Effector CD8-positive, alpha-beta T cell (primary cell): ENCODE data around the gene DUSP8.

Source experiments
- DNase-seq: peaks from one replicate; lab custom pipeline; 2025; lab: John Stamatoyannopoulos, UW

DUSP8 gene

DNA sequence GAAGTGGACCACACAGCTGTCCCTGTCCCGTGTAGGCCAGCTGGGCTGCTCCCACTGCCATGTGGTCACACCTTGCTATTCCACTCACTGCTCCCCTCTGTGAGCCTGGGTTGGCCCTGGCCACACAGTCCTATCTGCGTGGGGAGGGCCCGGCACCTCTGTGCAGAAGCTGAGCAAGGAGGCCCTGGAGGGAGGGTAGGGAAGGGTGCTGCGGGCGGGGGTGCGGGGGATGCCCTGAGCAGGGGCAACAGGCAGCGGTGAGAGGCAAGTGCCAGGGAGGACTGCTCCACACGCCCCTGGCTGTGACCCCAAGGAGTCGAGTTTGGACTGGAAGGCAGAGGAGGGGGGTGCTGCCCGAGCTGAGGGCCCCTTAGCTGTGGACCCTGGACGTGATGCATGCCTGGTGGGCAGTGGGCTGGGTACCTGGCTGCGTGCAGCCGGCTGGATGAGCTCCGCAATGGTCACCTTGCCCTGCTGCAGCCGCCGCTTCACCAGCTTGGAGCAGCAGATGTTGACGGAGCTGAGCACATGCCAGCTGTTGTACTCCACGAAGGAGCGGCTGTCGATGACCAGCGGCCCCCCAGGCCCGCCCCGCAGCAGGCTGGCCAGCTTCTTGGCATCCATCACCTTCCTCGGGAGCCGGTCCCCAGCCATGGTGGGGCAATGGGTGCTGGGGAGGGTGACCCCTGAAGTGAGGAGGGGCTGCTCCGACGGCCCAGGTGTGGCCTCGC, 6.7 kb downstream of the DUSP8 start:
- no peak for DNase-seq

DNA sequence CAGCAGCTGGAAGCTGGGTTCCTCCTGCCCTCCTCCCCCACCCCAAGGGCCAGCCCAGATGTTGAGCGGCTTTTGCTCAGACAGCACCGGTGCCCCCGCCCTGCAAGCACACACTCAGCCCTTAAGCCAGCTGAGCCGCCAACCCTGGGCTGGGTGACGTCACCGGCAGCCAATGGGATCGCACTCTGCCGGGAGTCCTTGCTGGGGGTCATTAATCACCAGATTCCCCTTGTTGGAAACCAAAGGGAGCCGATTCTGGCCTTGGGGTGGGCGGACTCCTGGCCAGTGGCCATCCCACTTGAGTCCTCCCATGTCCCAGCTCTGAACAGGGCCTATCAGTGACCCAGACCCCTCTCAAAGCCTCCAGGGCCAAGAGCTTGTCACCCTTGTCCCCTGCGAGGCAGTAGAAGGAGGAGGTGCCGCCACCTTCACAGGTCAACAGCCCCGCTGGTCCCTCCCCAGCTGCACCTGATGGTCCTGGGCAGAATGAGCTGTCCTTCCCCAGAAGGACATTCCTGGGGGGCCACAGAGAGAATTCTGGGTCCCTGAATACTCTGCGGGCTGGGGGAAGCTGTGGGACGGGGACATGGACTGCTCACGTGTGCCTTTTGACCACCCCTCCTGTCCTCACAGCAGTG, 7.4 kb downstream of the DUSP8 start:
- DNase-seq: no peak

- no peak for DNase-seq
These were observed 8.2 kb downstream of the DUSP8 start for GRCh38 chr11:1563697-1564534.

DNA sequence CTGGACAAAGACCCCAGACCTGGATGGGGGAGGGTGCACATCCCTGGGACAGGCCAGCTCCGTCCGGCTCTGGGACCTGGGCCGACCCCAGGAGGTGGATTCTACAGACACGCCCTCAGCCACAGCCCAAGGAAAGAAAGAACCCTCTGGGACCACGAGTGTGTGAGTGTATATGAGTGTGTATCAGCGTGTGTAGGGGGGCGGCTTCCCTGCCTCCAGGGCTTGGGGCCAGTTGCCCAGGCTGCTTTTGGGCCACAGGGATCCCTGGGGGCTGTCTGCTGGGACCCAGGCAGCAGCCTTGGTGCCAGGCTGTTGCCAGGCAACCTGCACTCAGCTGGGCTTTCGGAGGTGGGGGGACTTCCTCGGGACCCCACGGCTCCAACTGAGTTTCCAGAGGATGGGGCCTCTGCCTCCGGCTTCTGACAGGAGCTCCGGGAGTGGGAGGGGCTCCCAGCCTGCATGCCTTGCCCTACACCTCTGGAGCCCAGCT, 8.9 kb downstream of the DUSP8 start:
- DNase-seq: no peak

DNA sequence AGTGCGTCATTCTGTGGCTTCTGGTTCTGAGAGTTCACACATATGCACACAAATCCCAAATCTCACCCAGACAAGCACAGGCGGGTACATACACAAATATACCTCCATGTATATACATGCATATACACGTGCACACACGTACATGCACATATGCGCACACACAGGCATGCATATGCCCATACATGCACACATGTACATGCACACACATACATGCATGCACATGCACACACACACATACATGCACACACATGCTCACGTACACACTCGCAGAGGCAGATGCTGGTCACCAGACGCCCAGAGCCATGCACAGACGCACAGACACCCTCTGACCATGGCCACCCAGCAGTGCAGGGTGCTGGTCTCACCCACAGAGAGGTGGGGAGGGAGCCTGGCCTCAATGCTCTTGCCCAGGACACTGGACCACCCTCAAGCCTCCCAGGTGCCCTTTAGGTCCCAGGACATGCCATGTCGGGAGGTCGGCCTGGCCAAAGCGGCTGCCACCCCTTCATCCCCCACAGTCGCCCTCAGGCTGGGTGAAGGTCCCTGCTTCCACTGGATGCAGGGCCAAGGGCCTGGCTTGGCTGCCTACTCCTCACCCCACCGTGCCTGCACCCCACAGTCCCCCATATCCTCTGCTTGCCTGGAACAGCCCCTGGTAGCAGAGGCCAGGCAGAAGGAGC, 9.5 kb downstream of the DUSP8 start:
- DNase-seq: no peak

DNA sequence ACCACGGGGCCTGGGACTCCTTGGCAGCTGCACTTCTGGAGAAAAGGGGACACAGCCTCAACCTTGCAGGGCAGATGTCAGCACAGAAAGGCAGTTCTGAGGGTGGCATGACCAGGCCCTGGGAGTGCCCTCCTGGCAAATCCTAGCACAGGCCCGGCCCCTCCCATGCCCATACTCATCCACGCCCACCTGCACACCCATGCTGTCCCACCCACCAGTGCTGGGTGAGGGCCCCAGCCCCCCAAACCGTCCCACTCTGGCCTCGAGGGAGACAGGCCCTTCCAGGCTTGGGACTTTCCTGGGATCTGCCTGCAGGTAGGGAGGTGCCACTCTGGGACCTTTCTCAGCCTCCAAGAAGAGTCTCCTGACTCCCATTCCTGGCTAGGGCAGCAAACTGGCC, 10.1 kb downstream of the DUSP8 start:
- DNase-seq: no peak

DNA sequence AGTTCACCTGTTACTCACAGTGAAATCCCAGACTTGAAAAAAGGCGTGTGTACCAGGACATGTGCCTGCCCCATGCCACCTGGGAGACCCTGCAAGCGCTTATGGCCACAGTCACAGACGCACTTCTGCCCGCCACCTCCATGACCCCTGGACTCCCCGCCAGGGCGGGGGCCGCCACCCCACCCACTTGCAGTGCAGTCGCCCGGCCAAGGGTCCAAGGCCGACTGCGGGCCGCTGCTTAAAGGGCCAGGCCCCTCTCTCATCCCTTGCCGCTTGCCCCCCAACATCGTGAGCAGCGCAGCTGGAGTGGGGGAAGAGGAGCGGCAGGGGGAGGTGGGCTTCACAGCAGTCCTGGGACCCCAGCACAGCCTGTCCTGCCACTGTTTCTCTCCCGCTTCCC, 10.8 kb downstream of the DUSP8 start:
- DNase-seq: no peak

- no peak for DNase-seq
These were observed 11.3 kb downstream of the DUSP8 start for GRCh38 chr11:1560649-1561251.

DNA sequence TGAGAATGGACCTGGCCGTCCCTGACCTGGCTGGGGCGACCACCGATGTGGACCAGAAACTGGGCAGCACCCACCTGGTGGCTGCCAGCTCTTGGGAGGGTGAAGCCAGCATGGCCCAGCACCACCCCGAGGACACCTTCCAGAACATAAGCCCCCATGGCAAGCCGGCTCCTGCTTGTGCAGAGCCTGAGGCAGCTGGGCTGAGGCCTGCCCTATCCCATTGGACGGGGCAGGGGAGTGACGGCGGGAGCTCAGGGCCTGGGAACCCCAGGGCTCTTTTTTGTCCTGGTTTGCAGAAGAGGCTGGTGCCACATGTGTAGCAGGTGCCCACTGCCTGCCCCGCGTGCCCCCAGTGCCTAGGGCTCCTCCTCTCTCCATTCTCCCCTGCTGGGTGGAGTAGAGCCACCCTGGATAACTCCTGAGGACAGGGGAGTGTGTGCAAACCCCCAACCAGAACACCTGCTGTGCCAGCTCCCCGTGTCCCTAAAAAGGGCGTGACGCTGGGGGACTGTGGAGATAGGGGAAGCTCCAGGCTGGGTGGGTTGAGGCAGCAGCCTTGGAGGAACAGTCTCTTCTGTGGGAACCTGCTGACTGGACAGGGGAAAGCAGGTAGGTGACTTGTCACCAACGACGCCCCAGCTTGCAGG, 11.9 kb downstream of the DUSP8 start:
- DNase-seq: no peak

- no peak for DNase-seq
These were observed 12.7 kb downstream of the DUSP8 start for GRCh38 chr11:1559111-1559951.

DNA sequence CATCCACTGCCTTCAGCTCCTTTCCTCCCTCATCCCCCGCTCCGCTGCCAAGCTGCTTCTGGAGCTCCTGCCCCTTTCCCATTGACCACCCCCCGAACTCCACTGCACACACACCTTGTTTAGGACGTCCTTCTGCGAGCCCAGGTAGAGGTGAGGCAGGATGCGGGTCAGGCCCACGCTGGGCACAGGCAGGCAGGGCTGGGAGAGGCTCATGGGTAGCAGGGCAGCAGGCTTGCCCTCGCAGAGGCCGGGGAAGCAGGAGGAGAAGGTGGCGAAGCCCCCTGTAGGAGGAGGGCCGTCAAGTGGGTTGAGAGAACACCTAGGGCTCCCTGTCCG, 13.3 kb downstream of the DUSP8 start:
- no peak for DNase-seq

GRCh38 chr11:1557904-1558774, 13.9 kb downstream of the DUSP8 start:
- no peak for DNase-seq

GRCh38 chr11:1557051-1557884, 14.8 kb downstream of the DUSP8 start:
- DNase-seq: no peak

- no peak for DNase-seq
These were observed 15.7 kb downstream of the DUSP8 start for GRCh38 chr11:1556278-1556902.

DNA sequence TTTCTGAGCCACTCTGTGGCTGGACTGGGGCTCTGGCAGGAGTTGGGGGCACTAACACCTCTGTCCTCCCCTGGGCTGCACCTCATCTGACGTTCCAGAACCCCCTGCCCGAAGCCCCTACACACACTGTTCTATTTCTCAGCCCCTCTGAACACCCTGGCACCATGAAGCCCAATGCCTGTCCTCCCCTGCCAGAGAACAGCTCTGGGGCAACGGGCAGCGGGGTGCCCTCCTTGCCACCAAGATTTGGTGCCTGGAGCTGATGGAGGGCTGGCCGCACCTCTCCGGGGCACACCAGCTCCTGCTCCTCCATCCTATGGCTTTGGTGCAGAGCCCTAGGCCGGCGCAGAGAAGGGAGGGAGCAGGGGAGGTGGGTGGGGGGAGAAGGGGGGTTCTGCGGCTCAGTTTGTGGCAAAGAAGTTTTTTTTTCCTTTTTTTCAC, 16.3 kb downstream of the DUSP8 start:
- no peak for DNase-seq

DNA sequence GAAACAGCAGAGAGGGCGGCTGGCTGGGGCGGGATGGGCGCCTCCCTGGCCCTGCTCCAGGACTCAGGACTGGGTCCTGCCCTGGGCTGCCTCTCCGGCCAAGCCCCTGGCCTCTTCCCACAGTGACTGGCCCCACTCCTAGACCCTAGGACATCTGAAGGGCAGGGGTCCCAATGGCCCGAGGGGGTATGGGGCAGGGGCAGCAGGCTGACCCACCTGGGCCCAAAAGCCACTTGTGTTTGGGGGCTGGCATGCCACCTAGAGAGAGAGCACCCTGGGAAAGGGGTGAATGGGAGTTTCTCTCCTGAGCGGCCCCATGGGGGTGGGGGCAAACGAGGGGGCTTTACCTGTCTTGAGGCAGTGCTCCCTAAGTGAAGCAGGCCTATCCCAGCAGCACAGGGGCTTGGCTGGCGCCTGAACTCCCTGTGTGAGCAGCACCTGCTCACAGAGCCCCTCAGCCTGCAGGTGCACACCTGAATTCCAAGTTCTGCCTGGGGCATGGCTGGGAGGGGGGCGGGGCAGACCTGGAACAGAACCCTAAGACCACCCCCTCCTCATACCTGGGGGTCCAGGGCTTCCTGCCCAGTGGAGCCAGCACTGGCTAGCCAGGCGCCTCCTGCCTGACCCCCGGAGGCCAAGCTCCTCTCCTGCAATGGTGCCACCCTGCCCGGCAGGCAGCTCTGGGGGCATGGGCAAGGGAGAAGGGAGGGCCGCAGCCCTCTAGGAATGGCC, 16.9 kb downstream of the DUSP8 start:
- DNase-seq: no peak
